ENCODE measurements around the gene KCNK7.

KCNK7 gene

DNA sequence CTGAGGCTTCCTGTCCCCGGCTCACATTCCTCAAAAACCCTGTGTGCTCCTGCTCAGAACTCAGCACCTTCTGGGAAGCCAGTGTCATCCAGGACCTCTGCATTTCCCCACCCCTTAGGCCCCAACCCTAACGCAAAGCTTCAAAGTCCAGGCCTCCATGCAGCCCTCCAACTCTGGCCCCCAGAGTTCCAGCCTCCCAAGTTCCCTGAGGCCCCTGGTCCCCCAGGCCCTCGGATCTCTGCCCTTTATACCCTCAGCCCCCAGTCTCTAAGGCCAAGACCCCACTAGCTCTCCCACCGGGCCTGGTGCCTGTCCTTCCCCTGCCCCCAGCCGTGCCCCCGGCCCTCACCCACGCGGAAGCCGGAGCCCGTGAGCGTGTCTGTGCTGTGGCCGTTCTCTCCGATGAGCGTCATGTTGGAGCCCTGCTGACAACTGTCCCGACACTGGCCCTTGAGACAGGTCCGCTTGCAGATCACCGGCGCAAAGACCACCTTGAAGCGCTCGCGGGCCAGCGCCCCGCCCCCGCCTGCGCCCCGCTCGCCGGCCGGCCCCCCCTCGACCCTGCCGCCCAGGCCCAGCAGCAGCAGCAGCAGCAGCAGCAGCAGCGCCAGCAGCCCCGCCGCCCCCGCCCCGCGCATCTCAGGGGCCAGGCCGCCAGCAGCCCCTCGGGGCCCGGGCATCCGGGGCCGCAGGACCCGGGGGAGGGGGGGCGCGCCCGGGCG, 38.2 kb downstream of the KCNK7 start:
- no peak for DNase-seq (ENCODE audit: low read depth in 2 of 2)

DNA sequence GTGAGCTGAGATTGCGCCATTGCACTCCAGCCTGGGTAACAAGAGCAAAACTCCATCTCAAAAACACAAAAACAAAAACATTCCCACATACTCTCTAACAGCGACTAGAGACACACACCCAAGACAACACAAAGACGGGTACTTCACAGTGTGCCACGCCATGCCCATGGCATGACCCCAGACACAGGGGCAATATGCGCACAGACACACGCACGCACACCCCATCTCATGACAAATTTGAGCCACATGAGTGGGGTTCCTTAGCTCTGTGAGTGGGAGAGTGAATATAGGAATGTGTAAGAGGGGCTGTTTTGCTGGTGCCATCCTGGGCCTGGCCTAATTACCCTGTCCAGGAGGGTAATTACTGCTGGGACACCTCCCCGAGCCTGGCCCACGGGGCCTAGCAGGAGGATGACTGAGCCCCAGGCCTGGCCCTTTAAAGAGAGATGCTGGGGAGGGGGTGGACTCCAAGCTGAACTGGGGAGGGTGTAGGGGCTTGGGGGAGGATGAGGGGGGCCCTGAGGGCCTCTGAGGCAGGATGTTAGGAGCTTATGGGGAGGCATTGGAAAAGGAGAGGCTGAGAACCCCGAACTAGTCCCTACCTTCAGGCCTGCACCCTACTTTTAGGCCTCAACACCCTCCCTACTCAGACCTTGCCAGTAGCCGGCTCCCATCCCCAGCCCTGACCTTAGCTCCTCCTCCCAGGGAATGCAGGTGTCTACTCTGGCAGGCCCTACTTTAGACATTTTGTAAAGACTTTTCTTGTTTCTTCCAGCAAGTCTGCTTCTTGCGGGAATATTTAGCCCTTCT, 38.9 kb downstream of the KCNK7 start:
- no peak for DNase-seq (ENCODE audit: low read depth in 2 of 2)

DNA sequence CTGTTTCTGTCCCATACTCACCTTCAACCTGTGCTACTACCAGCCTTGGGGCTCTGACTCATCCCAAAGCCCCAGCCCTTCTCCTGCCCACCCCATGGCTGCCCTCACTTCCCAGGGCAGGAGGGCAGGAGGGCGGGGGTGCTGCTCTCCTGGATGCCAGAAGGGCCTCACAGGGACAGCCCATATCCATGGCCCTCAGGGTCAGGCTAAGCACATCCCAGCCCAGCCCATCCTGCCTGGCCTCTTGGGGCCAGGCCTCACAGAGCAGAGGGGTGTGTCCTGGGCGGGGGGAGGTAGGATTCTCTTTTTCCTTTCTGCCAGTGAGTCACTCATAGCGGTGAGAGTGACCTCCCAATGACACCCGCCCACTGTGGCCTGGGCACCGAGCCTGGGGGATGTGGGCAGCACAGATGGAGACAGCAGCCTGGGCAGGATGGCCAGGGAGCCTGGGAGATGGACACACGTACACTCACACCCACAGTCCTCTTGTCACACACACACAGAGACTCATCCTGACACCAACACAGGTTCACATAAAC, 39.8 kb downstream of the KCNK7 start:
- DNase-seq (ENCODE audit: low read depth in 2 of 2): no peak

DNA sequence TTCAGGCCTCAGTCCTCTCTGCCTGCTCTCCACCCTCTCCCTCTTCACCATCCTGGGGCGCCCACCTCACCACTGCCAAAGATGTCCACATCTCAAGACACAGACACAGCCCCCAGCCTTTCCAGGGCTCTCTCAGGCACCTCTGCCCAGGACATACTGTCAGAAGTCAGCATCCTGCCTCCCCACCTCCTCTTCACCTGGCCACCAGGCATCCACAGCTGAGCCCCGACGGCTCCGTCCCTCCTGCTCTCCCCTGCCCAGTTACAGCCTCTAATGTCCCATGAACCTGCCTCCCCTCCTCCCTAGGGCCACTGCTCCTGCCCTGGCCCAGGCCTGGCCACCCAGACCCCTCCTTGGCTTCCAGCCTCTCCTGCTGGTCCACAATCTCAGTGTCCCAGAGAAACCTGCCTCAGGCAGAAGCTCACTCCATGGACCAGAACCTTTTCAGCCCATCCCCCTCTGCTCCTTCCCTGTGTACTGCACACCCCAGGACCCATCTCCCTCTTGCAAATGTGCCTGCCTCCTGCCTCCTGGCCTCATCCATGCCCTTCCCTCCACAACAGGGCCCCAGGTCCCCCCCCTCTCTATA, 40.7 kb downstream of the KCNK7 start:
- no peak for DNase-seq (ENCODE audit: low read depth in 2 of 2)

DNA sequence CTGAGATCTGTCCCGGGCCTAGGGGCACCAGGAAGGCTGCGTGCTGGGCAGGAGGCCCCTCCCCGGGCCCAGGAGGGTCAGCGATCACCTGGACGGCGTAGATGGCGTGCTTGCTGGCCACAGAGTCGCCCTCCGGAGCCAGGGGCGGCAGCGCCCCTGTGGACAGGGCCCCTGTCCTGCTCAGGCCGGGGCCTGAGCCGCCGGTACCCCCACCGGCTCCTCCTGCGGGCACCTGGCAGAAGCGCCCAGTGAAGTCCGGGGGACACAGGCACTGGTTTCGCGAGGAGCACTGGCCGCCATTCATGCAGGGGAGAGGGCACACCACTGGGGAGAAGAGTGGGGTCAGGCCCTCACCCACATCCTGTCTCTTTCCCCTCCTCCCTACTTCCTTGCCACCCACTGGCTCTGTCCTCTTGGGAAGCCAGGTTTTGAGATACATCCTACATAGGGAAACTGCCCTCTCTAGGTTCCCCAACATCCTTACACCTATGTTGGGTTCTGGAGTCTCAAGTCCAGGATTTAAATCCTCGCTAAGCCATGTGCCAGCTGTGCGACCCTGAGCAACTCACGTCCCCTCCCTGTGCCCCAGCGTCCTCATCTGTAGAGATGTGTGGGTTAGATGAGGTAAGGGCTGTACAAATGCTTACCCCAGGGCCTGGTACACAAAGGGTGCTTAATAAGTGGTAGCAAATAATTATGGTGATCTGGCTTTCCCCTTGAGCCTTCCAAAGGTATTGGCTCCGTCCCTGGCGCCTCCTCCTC, 41.4 kb downstream of the KCNK7 start:
- no peak for DNase-seq (ENCODE audit: low read depth in 2 of 2)

DNA sequence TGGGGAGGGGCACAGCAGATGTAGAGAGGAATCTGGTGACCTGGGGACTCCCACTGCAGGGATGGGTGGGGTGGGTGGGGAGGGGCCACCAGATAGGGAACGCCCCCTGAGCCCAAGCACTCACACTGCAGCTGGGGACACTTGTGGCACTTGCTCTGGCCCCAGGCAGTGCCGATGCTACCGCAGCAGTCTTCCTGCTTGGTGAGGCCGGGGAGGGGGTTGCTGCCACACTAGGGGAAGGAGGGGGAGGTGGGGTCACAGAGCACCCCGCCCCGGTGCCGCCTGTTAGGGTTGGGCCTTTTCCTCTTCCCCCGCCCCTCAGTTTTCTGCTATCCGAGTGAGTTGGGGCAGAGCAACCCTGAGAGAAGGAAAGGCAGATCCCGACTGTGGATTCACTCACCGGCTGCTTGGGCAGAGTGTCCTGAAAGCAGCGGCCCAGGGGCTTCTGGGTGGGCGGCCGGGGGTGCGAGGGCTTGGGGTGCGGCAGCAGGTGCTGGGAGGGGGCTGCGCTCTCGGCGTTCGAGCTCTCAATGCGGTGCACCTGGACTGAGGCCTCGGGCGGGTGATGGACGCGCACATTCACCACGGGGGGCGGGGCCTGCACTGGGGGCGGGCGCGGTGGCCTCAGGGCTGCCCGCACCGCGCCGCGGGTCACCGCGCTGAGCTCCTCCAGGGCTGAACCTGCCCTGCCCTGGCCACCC, 42.1 kb downstream of the KCNK7 start:
- no peak for DNase-seq (ENCODE audit: low read depth in 2 of 2)

DNA sequence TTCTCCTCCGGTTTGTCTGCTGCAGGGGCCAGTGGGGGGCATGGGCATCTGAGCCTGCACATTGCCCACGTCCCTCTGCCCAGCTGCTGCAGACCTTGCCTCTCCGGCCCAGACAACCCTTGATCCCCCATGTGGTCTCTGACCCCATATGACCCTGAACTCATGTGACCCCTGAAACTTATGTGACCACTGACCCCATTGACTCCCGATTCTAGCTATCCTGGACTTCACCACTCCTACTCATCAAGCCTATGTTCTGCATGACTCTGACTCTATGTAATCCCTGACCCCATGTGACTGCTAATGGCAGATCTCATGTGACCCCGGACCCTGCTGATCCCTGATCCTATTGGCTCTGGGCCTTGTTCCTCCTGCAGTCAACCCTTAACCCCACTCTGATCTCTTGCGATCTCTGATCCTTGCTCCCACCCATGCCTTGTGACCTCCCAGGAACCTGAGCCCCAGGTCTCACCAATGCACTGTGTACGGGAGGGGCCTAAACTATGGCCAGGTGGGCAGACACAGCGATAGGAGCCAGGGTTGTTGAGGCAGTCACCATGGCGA, 43.1 kb downstream of the KCNK7 start:
- no peak for DNase-seq (ENCODE audit: low read depth in 2 of 2)

DNA sequence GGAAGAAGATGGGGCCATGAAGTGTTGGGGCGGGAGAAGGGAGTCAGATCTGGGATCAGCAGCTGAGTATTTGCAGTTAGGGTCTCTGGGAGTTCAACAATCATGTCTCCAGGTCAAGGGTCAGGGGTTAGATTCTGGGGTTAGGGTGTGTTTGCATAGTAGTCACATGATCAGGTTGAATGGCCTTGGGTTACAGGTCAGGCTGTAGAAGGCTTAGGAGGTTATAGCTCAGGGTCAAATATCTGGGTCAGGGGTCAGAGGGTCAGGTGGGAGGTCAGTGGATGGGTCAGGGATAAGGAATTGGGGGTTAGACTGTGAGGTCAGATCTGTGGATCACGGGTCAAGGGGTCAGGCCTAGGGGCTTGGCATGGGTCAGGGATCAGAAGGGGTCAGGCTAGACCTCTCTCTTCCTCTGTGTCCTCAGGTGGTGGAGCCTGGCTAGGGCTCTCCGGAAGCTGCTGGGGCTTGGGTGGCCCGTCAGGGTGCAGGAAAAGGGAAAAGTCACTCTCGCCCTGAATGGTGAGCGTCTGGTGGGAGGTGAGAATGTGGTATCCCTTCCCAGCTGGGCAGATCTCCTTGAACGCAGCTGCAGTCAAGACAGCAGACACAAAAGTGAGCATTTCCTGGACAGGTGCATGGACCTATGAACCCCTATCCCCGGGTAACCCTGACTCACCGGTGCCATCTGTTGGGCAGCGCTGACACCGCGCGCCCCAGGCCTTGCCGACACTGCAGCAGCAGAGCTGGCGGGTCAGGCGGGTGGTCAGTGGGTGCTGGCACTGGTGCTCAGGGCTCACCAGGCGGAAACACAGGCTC, 43.8 kb downstream of the KCNK7 start:
- DNase-seq (ENCODE audit: low read depth in 2 of 2): no peak

DNA sequence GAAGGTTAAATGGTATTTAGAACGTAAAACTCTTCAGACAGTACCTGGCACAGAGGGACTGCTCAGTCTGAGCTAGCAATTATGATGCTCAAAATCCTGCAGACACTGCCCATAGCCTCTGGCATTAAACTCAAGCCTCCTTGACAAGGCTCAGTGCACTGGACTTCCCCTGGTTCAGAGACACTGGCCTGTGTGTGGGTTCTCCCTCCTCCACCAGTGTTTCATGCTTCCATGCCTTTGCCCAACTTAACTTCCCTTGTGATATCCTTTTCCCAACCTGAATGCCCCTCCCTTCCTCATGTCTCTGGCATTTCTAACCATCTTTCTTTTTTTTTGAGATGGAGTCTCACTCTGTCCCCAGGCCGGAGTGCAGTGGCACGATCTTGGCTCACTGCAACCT, 46.5 kb downstream of the KCNK7 start:
- DNase-seq (ENCODE audit: low read depth in 2 of 2): no peak

DNA sequence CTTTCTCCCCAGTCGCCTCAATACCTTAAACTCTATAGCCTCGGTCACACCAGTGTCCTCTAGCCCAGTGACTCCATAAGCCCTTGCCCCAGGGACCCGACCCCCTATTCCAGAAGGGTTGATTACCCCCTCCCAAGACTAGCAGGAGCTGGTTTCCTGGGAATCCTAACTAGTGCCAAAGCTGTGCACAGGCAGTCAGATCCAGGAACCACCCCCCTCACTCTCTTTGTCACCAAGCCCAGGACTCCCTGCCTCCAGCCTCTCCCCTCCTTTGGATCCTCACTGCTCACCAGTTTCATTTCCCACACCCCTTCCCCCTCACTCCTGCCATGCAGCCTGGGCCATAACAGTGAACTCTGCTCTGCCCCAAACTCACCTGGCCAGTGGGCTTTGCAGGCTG, 47.2 kb downstream of the KCNK7 start:
- no peak for DNase-seq (ENCODE audit: low read depth in 2 of 2)

DNA sequence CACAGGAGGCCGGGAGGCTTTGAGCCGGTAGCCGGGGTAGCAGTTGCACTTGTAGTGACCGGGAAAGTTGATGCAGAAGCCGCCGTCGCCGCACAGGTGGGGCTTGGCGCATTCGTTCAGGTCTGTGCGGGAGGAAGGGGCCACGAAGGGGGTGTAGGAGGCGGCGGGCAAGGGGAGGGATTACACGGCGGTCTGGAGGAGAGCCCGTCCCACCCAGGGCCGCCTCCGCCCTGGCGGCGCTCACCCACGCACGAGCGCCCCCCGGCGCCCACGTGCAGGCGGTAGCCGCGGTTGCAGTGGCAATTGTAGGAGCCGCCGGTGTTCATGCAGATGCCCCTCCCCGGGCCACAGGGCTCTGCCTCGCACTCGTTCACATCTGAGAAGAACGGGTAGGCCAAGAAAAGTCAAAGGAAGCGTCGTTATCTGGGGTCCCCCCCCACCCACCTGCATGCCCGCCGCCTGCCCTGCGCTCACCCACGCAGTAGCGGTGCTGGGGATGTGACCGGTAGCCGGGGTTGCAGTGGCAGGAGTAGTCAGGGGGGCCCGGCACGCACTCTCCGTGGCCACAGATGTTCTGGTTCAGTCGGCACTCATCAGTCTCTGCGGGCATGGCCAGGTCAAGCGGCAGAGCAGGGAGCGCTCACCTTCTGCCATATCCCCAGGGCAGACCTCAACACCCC, 48.0 kb downstream of the KCNK7 start:
- no peak for DNase-seq (ENCODE audit: low read depth in 2 of 2)

DNA sequence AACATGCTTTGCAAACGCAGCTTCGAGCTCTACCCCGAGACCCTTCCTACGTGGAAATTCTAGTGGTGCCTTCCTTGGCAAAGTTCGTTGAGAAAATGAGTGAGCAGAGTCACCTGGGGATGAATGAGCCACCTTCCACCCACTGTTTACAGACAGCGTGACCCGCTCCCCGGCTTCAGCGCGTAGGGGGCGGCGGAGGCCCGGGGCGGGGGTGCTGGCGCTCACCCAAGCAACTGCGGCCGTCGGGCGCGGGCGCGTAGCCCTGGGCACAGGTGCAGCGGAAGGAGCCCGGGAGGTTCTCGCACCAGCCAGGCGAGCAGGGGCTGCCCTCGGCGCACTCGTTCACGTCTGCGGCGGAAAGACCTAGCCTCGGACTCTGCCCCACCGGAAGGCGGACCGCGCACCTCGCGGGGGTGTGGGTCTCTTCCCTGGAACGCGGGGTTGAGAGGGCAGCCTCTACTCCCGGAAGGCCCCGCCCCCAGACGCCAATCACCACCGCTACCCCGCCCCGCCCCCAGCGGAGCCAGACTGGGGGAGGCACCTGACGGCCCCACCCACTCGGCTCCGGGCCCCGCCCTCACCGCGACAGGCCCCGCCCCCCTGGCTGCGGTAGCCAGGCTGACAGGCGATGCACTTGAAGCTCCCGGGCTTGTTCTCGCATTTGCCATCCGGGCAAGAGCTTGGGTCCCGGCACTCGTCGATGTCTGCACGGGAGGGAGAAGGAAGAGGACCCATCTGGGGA, 49.2 kb downstream of the KCNK7 start:
- no peak for DNase-seq (ENCODE audit: low read depth in 2 of 2)

DNA sequence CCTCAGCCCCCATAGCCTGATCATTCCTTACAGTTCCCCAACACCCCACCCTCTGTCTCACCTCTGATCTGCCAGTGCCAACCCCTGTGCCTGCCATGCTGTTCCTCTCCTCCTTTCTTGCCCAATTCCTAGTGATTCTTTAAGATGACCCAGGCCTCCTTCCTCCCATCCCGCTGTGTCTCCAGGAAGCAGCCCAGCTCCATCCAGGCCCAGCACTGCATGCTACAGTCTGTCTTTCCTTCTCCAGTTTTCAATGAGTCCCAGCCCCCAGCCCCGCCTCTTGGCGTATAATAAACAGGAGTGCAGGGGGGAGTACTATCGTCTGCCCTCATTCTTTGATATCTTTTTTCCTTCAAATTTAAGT, 49.8 kb downstream of the KCNK7 start:
- DNase-seq (ENCODE audit: low read depth in 2 of 2): no peak
